ENCODE data around the gene NPEPL1.

DNA sequence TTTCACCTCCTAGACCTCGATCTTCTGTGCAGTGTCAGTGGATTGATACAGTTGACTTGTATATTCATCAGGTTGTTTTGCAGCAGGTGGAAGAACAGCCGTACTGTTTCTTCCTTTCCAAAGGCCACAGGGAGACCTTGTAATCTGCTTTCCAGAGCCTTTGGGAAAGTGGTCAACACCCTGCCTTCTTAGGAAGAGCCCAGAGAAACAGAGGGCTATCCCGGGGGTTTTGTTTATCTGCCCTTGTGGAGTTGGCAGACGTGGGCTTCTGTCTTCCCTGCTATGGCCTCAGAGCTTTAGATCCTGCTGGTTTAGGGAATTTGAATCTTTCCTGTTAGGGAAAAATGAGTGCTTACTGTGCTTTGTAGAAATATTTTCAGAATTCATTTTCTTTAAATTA lies 21.9 kb upstream of the NPEPL1 start:
- TF ChIP-seq, protein P1, sequence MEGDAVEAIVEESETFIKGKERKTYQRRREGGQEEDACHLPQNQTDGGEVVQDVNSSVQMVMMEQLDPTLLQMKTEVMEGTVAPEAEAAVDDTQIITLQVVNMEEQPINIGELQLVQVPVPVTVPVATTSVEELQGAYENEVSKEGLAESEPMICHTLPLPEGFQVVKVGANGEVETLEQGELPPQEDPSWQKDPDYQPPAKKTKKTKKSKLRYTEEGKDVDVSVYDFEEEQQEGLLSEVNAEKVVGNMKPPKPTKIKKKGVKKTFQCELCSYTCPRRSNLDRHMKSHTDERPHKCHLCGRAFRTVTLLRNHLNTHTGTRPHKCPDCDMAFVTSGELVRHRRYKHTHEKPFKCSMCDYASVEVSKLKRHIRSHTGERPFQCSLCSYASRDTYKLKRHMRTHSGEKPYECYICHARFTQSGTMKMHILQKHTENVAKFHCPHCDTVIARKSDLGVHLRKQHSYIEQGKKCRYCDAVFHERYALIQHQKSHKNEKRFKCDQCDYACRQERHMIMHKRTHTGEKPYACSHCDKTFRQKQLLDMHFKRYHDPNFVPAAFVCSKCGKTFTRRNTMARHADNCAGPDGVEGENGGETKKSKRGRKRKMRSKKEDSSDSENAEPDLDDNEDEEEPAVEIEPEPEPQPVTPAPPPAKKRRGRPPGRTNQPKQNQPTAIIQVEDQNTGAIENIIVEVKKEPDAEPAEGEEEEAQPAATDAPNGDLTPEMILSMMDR (optimal IDR thresholded peaks at IDR 0.05 in 1 of 3, IDR thresholded peaks at IDR 0.05 in 1 of 3, conservative IDR thresholded peaks at IDR 0.05 in 1 of 3; ENCODE audit: extremely low read depth in 1 of 3, insufficient read depth in 2 of 3, low read length in 3 of 3): no peak
- TF ChIP-seq EZH2 (IDR thresholded peaks at IDR 0.05; ENCODE audit: low read length): no peak
